ENCODE data around the gene EMILIN2. TPM values are rescaled to one million over a fixed set of nuclear protein-coding genes. Genes with fewer than 3 reads are reported as not detected.
A peak's percentile ranks its signal among the peaks of the same experiment; 100 is the strongest.

EMILIN2 gene
- total RNA-seq, 1 donor from 2014 or later: 26.8 TPM

DNA sequence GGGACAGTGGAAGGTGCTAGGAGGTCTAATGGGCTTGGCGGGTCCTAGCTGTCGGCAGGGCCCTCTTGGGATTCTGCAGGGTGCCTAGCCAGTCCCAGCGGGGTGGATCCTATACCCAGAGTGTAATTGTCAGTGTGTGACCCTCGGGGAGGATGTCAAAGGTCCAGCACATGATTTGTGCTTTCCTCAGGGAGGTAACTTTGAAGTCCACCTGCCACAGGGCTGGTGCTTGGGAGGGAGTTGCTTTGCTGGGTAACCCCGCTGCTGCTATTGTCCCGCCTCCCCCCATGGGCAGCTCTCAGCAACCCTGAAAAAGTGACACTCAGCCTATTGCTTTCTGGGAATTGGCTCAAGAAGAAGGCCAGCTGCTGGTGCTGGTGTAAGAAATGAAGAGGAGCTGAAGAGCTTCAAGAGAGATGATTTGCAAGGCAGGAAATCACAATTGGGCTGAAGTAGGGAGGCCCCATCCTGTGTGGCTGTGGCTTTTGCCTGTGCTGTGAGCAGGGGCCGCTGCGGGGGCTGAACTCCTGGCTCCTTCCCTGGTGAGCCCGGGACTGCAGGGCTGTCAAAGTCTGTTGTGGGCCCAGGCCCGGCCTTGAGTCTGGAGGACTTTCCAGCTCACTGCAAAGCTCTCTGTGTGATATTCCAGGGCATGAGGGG lies 36.4 kb downstream of the EMILIN2 start:
- H3K4me3 ChIP-seq: no peak overlapping the region
- peak overlapping the region; percentile 70 for H3K27ac ChIP-seq
- H3K4me1 ChIP-seq: peaks cover 29% of the 10 kb centered on the region
- intact Hi-C loops (cut with DNase I): no loop called here
- TF ChIP-seq POLR2A (IDR thresholded peaks at IDR 0.05) (no peak), POLR2AphosphoS5 (IDR thresholded peaks at IDR 0.05; ENCODE audit: insufficient read depth in 1 of 2, low read depth in 1 of 2) (no peak)
- TF ChIP-seq, protein P1, sequence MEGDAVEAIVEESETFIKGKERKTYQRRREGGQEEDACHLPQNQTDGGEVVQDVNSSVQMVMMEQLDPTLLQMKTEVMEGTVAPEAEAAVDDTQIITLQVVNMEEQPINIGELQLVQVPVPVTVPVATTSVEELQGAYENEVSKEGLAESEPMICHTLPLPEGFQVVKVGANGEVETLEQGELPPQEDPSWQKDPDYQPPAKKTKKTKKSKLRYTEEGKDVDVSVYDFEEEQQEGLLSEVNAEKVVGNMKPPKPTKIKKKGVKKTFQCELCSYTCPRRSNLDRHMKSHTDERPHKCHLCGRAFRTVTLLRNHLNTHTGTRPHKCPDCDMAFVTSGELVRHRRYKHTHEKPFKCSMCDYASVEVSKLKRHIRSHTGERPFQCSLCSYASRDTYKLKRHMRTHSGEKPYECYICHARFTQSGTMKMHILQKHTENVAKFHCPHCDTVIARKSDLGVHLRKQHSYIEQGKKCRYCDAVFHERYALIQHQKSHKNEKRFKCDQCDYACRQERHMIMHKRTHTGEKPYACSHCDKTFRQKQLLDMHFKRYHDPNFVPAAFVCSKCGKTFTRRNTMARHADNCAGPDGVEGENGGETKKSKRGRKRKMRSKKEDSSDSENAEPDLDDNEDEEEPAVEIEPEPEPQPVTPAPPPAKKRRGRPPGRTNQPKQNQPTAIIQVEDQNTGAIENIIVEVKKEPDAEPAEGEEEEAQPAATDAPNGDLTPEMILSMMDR (IDR thresholded peaks at IDR 0.05): no peak
- H3K36me3 ChIP-seq: no peaks in the 10 kb centered on the region
- H3K27me3 ChIP-seq: no peaks in the 10 kb centered on the region
- H3K9me3 ChIP-seq: no peaks in the 10 kb centered on the region
- peak in 1 of 2 donors; percentile 84 for DNase-seq (ENCODE audit: extremely low spot score in 2 of 2)

DNA sequence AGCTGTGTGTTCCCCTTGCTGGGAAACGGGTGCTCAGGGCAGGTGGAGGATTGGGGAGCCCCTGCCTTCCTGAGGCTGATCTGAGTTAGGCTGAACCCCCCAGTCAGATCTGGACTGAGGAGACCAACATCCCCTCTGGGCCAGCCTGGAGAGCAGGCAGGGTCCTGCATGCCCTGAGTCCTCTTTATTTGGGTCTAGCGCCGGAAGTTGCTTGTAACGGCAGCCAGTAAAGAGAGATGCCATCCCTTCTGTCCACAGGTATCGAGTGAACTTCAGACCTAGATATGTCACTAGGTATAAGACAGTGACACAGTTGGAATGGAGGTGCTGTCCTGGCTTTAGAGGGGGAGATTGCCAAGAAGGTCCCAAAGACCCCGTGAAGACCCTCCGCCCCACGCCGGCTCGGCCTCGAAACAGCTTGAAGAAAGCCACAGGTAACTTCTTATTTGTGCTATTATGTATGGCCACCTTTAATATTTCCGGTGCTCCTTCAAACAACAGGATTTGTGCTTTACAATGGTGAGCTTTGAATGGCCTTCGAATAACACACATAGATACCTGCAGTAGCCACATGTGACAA lies 38.0 kb downstream of the EMILIN2 start:
- Histone ChIP-seq H3K27ac (peak overlapping the region; percentile 17), H3K4me3 (no peak overlapping the region), H3K27me3 (no peaks in the 10 kb centered on the region), H3K36me3 (no peaks in the 10 kb centered on the region), H3K4me1 (peaks cover 29% of the 10 kb centered on the region), H3K9me3 (no peaks in the 10 kb centered on the region)
- peak in 1 of 2 donors; percentile 80 for DNase-seq (ENCODE audit: extremely low spot score in 2 of 2)
- TF ChIP-seq, protein P1 (IDR thresholded peaks at IDR 0.05): no peak
- no peak for TF ChIP-seq POLR2A (IDR thresholded peaks at IDR 0.05)
- TF ChIP-seq POLR2AphosphoS5 (IDR thresholded peaks at IDR 0.05; ENCODE audit: insufficient read depth in 1 of 2, low read depth in 1 of 2): no peak
- intact Hi-C loops (cut with DNase I): no loop called here

DNA sequence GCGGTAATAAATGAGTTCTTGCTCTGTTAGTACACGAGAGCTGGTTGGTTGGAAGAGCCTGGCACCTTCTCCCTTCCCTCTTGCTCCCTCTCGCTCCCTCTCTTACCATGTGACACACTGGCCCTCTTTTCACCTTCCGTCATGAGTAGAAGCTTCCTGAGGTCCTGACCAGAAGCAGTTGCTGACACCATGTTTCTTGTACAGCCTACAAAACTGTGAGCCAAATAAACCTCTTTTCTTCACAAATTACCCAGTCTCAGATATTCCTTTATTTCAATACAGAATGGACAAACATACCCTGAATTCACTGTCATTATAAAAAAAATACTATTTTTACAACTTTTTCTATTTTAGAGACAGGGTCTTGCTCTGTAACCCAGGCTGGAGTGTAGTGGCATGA lies 40.7 kb downstream of the EMILIN2 start:
- Histone ChIP-seq H3K36me3 (no peaks in the 10 kb centered on the region), H3K4me1 (peaks cover 13% of the 10 kb centered on the region), H3K4me3 (no peak overlapping the region), H3K27ac (no peak overlapping the region), H3K9me3 (no peaks in the 10 kb centered on the region), H3K27me3 (no peaks in the 10 kb centered on the region)
- TF ChIP-seq, protein P1 (IDR thresholded peaks at IDR 0.05): no peak
- no peak for TF ChIP-seq POLR2A (IDR thresholded peaks at IDR 0.05)
- no peak for TF ChIP-seq POLR2AphosphoS5 (IDR thresholded peaks at IDR 0.05; ENCODE audit: insufficient read depth in 1 of 2, low read depth in 1 of 2)
- intact Hi-C loops (cut with DNase I): no loop called here
- DNase-seq (ENCODE audit: extremely low spot score in 2 of 2): peak in 1 of 2 donors; percentile 42

DNA sequence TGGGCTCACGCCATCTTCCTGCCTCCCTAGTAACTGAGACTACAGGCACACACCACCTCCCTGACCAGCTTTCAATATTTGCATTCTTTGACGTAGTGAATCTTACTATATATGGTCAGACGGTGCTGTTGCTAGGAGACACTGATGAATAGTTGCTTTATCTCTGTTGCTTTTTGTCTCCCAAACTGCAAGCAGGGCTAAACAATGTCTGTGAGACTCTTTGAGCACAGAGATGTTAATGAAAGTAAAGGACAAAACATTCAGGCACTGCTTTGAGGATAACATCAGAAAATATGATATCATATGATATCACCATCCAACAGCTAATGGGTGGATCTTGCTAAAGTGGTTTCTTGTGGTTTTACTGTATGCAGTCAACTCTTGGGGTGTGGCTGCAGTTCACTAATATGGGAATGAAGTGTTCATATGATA lies 43.0 kb downstream of the EMILIN2 start:
- TF ChIP-seq POLR2A (IDR thresholded peaks at IDR 0.05): no peak
- TF ChIP-seq, protein P1 (IDR thresholded peaks at IDR 0.05): no peak
- no peak for TF ChIP-seq POLR2AphosphoS5 (IDR thresholded peaks at IDR 0.05; ENCODE audit: insufficient read depth in 1 of 2, low read depth in 1 of 2)
- Histone ChIP-seq H3K27ac (no peak overlapping the region), H3K36me3 (no peaks in the 10 kb centered on the region), H3K4me3 (no peak overlapping the region), H3K4me1 (no peaks in the 10 kb centered on the region), H3K9me3 (no peaks in the 10 kb centered on the region), H3K27me3 (no peaks in the 10 kb centered on the region)
- DNase-seq (ENCODE audit: extremely low spot score in 2 of 2): no peak
- intact Hi-C loops (cut with DNase I): no loop called here

DNA sequence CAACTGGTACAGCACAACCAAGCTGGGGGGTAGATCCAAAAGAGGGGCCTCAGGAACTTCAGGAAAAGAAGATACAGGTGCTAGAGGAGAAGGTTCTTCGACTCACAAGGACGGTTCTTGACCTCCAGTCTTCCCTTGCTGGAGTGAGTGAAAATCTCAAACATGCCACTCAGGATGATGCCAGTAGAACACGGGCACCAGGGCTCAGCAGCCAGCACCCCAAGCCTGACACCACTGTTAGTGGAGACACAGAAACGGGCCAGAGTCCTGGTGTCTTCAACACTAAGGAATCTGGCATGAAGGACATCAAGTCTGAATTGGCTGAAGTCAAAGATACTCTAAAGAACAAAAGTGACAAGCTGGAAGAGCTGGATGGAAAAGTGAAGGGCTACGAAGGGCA lies 43.8 kb downstream of the EMILIN2 start:
- H3K36me3 ChIP-seq: no peaks in the 10 kb centered on the region
- H3K27ac ChIP-seq: no peak overlapping the region
- intact Hi-C loops (cut with DNase I): no loop called here
- no peaks in the 10 kb centered on the region for H3K9me3 ChIP-seq
- no peaks in the 10 kb centered on the region for H3K4me1 ChIP-seq
- TF ChIP-seq POLR2A (IDR thresholded peaks at IDR 0.05) (no peak), POLR2AphosphoS5 (IDR thresholded peaks at IDR 0.05; ENCODE audit: insufficient read depth in 1 of 2, low read depth in 1 of 2) (no peak)
- TF ChIP-seq, protein P1 (IDR thresholded peaks at IDR 0.05): no peak
- H3K27me3 ChIP-seq: no peaks in the 10 kb centered on the region
- no peak overlapping the region for H3K4me3 ChIP-seq
- no peak for DNase-seq (ENCODE audit: extremely low spot score in 2 of 2)
